Hindlimb muscle (tissue), 1 donor: Measurements from ENCODE around the gene ECHDC3. TPM values are rescaled to one million over a fixed set of nuclear protein-coding genes. Genes with fewer than 3 reads are reported as not detected.

Source experiments
- polyA plus RNA-seq: library from polyadenylated mRNA; unstranded; fragments of 120-200 nt; gene quantifications from one replicate; pipeline ENCODE4 v1.2.1, GENCODE V29; 2013; ENCODE audit not compliant: insufficient read length

ECHDC3 gene
- polyA plus RNA-seq, 1 donor: 9.6 TPM

Other genes with a start within 250 kb of the ECHDC3 start
- gene USP6NL, start 130.7 kb upstream of the ECHDC3 start, polyA plus RNA-seq: 8.6 TPM
- 5.5 TPM for gene PROSER2, start 81.0 kb downstream of the ECHDC3 start, polyA plus RNA-seq